Thoracic aorta (tissue), 2 donors: ENCODE data around the gene AQR. TPM values are rescaled to one million over a fixed set of nuclear protein-coding genes. Genes with fewer than 3 reads are reported as not detected.
"Not testable (repeated sequence)": the region's sequence is repeated elsewhere in the genome, so short reads cannot be mapped to it uniquely, and the experiment has no call there.

Source experiments
- ATAC-seq: fragments of 150-250 bp; one replicate; pipeline ENCODE4 v1.8.0; 2017; ENCODE audit warnings: low read depth; ENCODE audit not compliant: insufficient number of reproducible peaks, low FRiP score
- DNase-seq: peaks from one replicate; pipeline ENCODE4 v3.0.0-alpha.2; 2020; ENCODE audit warnings: low spot score
- H3K27ac ChIP-seq, 2 donors: fragments of 200-600 bp; sonication (generic); 1 replicate in 1 of 2; 2 replicates in 1 of 2; pipeline ENCODE4 v1.5.1; 2016; ENCODE audit warnings: mild to moderate bottlenecking in 2 of 2, moderate library complexity in 2 of 2
- H3K27me3 ChIP-seq: fragments of 200-600 bp; sonication (generic); replicated peaks from 2 replicates; pipeline ENCODE4 v1.6.0; 2016; ENCODE audit warnings: mild to moderate bottlenecking; ENCODE audit not compliant: insufficient read depth
- H3K36me3 ChIP-seq: fragments of 200-600 bp; sonication (generic); one replicate; pipeline ENCODE4 v1.5.1; 2016
- H3K4me1 ChIP-seq, 2 donors: fragments of 200-600 bp; sonication (generic); 1 replicate in 1 of 2; 2 replicates in 1 of 2; pipeline versions ENCODE4 v1.5.1 to v1.6.0; 2016; ENCODE audit warnings: low read depth in 2 of 2, mild to moderate bottlenecking in 1 of 2; ENCODE audit not compliant: control insufficient read depth in 1 of 2
- H3K4me3 ChIP-seq: fragments of 200-600 bp; sonication (generic); 2 replicates; pipeline ENCODE4 v1.5.1; 2016; ENCODE audit warnings: mild to moderate bottlenecking
- H3K9me3 ChIP-seq: fragments of 200-600 bp; sonication (generic); 2 replicates; pipeline ENCODE4 v1.5.1; 2016
- CTCF ChIP-seq: fragments of 200-600 bp; sonication (generic); IDR thresholded peaks from one replicate; pipeline ENCODE4 v1.5.1; 2019; ENCODE audit warnings: antibody characterized with exemption
- total RNA-seq, 2 donors: library from RNA; depleted of rRNA; stranded (reverse); fragments of >200 nt; gene quantifications; one replicate each; pipeline versions ENCODE4 v1.1.0 to v1.2.3, GENCODE V29; 2016

AQR gene
- total RNA-seq, 2 donors from 2014 or later: 19.6 to 37.0 TPM

- H3K9me3 ChIP-seq: no peaks in the 10 kb centered on the region
- H3K36me3 ChIP-seq: no peaks in the 10 kb centered on the region
- H3K27ac ChIP-seq: peak overlapping the region in 1 of 2 donors; percentile 85
- no peak for TF ChIP-seq CTCF
- ATAC-seq: no peak
- H3K4me3 ChIP-seq: no peak overlapping the region
- DNase-seq: no peak
- peaks cover 17 to 44% of the 10 kb centered on the region in 2 donors for H3K4me1 ChIP-seq
- no peaks in the 10 kb centered on the region for H3K27me3 ChIP-seq
These were observed 155.9 kb downstream of the AQR start for GRCh38 chr15:34813446-34814190.

GRCh38 chr15:34812868-34813365 lies 156.6 kb downstream of the AQR start:
- DNase-seq, H3K4me3 ChIP-seq, H3K9me3 ChIP-seq, H3K27me3 ChIP-seq, H3K36me3 ChIP-seq, ATAC-seq: not testable (repeated sequence)
- H3K27ac ChIP-seq: peak overlapping the region; percentile 68 to 85
- H3K4me1 ChIP-seq: peaks cover 17 to 44% of the 10 kb centered on the region in 2 donors

GRCh38 chr15:34812369-34812768 lies 157.2 kb downstream of the AQR start:
- DNase-seq (no peak), ATAC-seq (no peak)
- Histone ChIP-seq H3K4me1 (peaks cover 17 to 44% of the 10 kb centered on the region in 2 donors), H3K9me3 (no peaks in the 10 kb centered on the region), H3K27ac (peak overlapping the region; percentile 68 to 85), H3K36me3 (no peaks in the 10 kb centered on the region), H3K27me3 (no peaks in the 10 kb centered on the region), H3K4me3 (no peak overlapping the region)
- no peak for TF ChIP-seq CTCF

- H3K27me3 ChIP-seq: no peaks in the 10 kb centered on the region
- no peaks in the 10 kb centered on the region for H3K9me3 ChIP-seq
- peaks cover 17 to 44% of the 10 kb centered on the region in 2 donors for H3K4me1 ChIP-seq
- peak; percentile 88 for ATAC-seq
- peak overlapping the region; percentile 85 to 86 for H3K27ac ChIP-seq
- peak; percentile 50 for DNase-seq
- no peak for TF ChIP-seq CTCF
- H3K36me3 ChIP-seq: no peaks in the 10 kb centered on the region
- no peak overlapping the region for H3K4me3 ChIP-seq
These were observed 159.0 kb downstream of the AQR start for GRCh38 chr15:34810443-34811129.

- Histone ChIP-seq H3K9me3 (no peaks in the 10 kb centered on the region), H3K36me3 (no peaks in the 10 kb centered on the region), H3K27me3 (no peaks in the 10 kb centered on the region), H3K4me1 (peaks cover 17 to 44% of the 10 kb centered on the region in 2 donors), H3K4me3 (no peak overlapping the region), H3K27ac (peak overlapping the region; percentile 51 to 85)
- no peak for ATAC-seq
- TF ChIP-seq CTCF: no peak
- no peak for DNase-seq
These were observed 160.4 kb downstream of the AQR start for GRCh38 chr15:34809186-34809585.
